ENCODE data around the gene NCAM1.
"Not testable (repeated sequence)": the region's sequence is repeated elsewhere in the genome, so short reads cannot be mapped to it uniquely, and the experiment has no call there.

The NCAM1 gene

GRCh38 chr11:112961146-112961668 lies at the start of gene NCAM1:
Gene NCAM1 (plus strand): TSS chr11:112961420.
- DNase-seq (ENCODE audit: low read depth in 2 of 2): peak in 1 of 2 experiments; percentile 15

GRCh38 chr11:112922606-112923005 lies 38.6 kb upstream of the NCAM1 start:
- no peak for DNase-seq (ENCODE audit: low read depth in 2 of 2)

- not testable (repeated sequence) for DNase-seq (ENCODE audit: low read depth in 2 of 2)
Measured at GRCh38 chr11:112924836-112925235, 36.4 kb upstream of the NCAM1 start.

- no peak for DNase-seq (ENCODE audit: low read depth in 2 of 2)
Measured at GRCh38 chr11:112925516-112926310, 35.5 kb upstream of the NCAM1 start.

GRCh38 chr11:112928136-112928535 lies 33.1 kb upstream of the NCAM1 start:
- DNase-seq (ENCODE audit: low read depth in 2 of 2): no peak

GRCh38 chr11:112929432-112929831 lies 31.8 kb upstream of the NCAM1 start:
- DNase-seq (ENCODE audit: low read depth in 2 of 2): no peak

- DNase-seq (ENCODE audit: low read depth in 2 of 2): no peak
Measured at GRCh38 chr11:112931703-112932102, 29.5 kb upstream of the NCAM1 start.

GRCh38 chr11:112932593-112932992 lies 28.6 kb upstream of the NCAM1 start:
- DNase-seq (ENCODE audit: low read depth in 2 of 2): no peak

GRCh38 chr11:112933970-112934369 lies 27.2 kb upstream of the NCAM1 start:
- no peak for DNase-seq (ENCODE audit: low read depth in 2 of 2)

- no peak for DNase-seq (ENCODE audit: low read depth in 2 of 2)
Measured at GRCh38 chr11:112941104-112941503, 20.1 kb upstream of the NCAM1 start.

GRCh38 chr11:112942966-112943643 lies 18.1 kb upstream of the NCAM1 start:
- no peak for DNase-seq (ENCODE audit: low read depth in 2 of 2)

- no peak for DNase-seq (ENCODE audit: low read depth in 2 of 2)
Measured at GRCh38 chr11:112946866-112947265, 14.4 kb upstream of the NCAM1 start.

- DNase-seq (ENCODE audit: low read depth in 2 of 2): no peak
Measured at GRCh38 chr11:112949781-112950575, 11.2 kb upstream of the NCAM1 start.

- DNase-seq (ENCODE audit: low read depth in 2 of 2): no peak
Measured at GRCh38 chr11:112958670-112959069, 2.5 kb upstream of the NCAM1 start.

GRCh38 chr11:112961751-112962578 lies 745 bp downstream of the NCAM1 start:
- no peak for DNase-seq (ENCODE audit: low read depth in 2 of 2)

- no peak for DNase-seq (ENCODE audit: low read depth in 2 of 2)
Measured at GRCh38 chr11:112962579-112963367, 1.6 kb downstream of the NCAM1 start.

- no peak for DNase-seq (ENCODE audit: low read depth in 2 of 2)
Measured at GRCh38 chr11:112963368-112963955, 2.2 kb downstream of the NCAM1 start.

- DNase-seq (ENCODE audit: low read depth in 2 of 2): no peak
Measured at GRCh38 chr11:112965656-112966055, 4.4 kb downstream of the NCAM1 start.

- DNase-seq (ENCODE audit: low read depth in 2 of 2): no peak
Measured at GRCh38 chr11:112966561-112966960, 5.3 kb downstream of the NCAM1 start.

- no peak for DNase-seq (ENCODE audit: low read depth in 2 of 2)
Measured at GRCh38 chr11:112967082-112967481, 5.9 kb downstream of the NCAM1 start.

Data from stimulated activated CD4-positive, alpha-beta T cell treated with anti-CD3 and anti-CD28 coated beads, Interleukin-12 subunit alpha, Interleukin-12 subunit beta, amount 100 ng/mL, for 24 hours (primary cell).